Karpas-422 (cell line): ENCODE measurements around the gene SRP72. TPM values are rescaled to one million over a fixed set of nuclear protein-coding genes. Genes with fewer than 3 reads are reported as not detected.

Experiments
- DNase-seq: peaks from one replicate; pipeline ENCODE4 v3.0.0-alpha.2; 2015
- H2AFZ ChIP-seq: fragments of 200-600 bp; sonication (generic); 2 replicates; pipeline ENCODE4 v1.6.1; 2014; ENCODE audit warnings: antibody characterized with exemption, low read length, mixed read lengths
- H3K27ac ChIP-seq: fragments of 200-600 bp; sonication (generic); 2 replicates; pipeline ENCODE4 v1.5.1; 2014; ENCODE audit warnings: mild to moderate bottlenecking, low read length, moderate library complexity
- H3K27me3 ChIP-seq: fragments of 200-600 bp; sonication (generic); 2 replicates; pipeline ENCODE4 v1.6.1; 2014; ENCODE audit warnings: low read length, mixed read lengths
- H3K36me3 ChIP-seq: fragments of 200-600 bp; sonication (generic); 2 replicates; pipeline ENCODE4 v1.6.1; 2014; ENCODE audit warnings: low read length, mixed read lengths; ENCODE audit not compliant: insufficient read depth
- H3K4me1 ChIP-seq: fragments of 200-600 bp; sonication (generic); 2 replicates; pipeline ENCODE4 v1.6.1; 2014; ENCODE audit warnings: mild to moderate bottlenecking, low read length, mixed read lengths
- H3K4me2 ChIP-seq: fragments of 200-600 bp; sonication (generic); 2 replicates; pipeline ENCODE4 v1.6.1; 2014; ENCODE audit warnings: low read length, low read depth, mild to moderate bottlenecking; ENCODE audit not compliant: poor library complexity, severe bottlenecking
- H3K4me3 ChIP-seq: fragments of 200-600 bp; sonication (generic); 2 replicates; pipeline ENCODE4 v1.5.1; 2014; ENCODE audit warnings: mild to moderate bottlenecking, antibody characterized with exemption, low read length, mixed read lengths
- H3K79me2 ChIP-seq: fragments of 200-600 bp; sonication (generic); 2 replicates; pipeline ENCODE4 v1.6.1; 2014; ENCODE audit warnings: mild to moderate bottlenecking, low read length, mixed read lengths
- H3K9ac ChIP-seq: fragments of 200-600 bp; sonication (generic); 2 replicates; pipeline ENCODE4 v1.6.0; 2014; ENCODE audit warnings: low read length
- H3K9me2 ChIP-seq: fragments of 200-600 bp; sonication (generic), shearing (Covaris generic); replicated peaks from 2 replicates; pipeline ENCODE4 v1.6.0; 2014; ENCODE audit warnings: mild to moderate bottlenecking, low read length, moderate library complexity; ENCODE audit not compliant: insufficient read depth
- H3K9me3 ChIP-seq: fragments of 300-700, 200-600 bp; sonication (generic); 2 replicates; pipeline ENCODE4 v1.6.1; 2014; ENCODE audit warnings: low read length, mixed read lengths
- H4K20me1 ChIP-seq: fragments of 200-600 bp; sonication (generic); 2 replicates; pipeline ENCODE4 v1.6.1; 2014; ENCODE audit warnings: mild to moderate bottlenecking, antibody characterized with exemption, low read length, low read depth; ENCODE audit not compliant: insufficient read depth
- total RNA-seq: library from RNA; depleted of rRNA; stranded (reverse); fragments of >200 nt; shearing (Covaris generic); gene quantifications from 2 replicates; pipeline ENCODE4 v1.2.3, GENCODE V29; 2014; ENCODE audit warnings: low replicate concordance

SRP72 gene
- total RNA-seq, 1 experiment from 2014 or later: 82.4 TPM

- Histone ChIP-seq H3K9me3 (no peaks in the 10 kb centered on the region), H3K9me2 (no peaks in the 10 kb centered on the region), H3K36me3 (peaks cover 30% of the 10 kb centered on the region; the same call in 1 of the 2 replicates), H3K4me2 (peak overlapping the region; percentile 85), H3K79me2 (peaks cover 64% of the 10 kb centered on the region), H2AFZ (peak overlapping the region; percentile 94), H3K27me3 (no peaks in the 10 kb centered on the region), H3K27ac (peak overlapping the region; percentile 63), H3K4me1 (peaks cover 36% of the 10 kb centered on the region), H4K20me1 (peaks cover 18% of the 10 kb centered on the region; the same call in 1 of the 2 replicates), H3K4me3 (peak overlapping the region; percentile 77), H3K9ac (peak overlapping the region; percentile 88)
- peak; percentile 45 for DNase-seq
Measured at GRCh38 chr4:56466910-56467283, 520 bp upstream of the SRP72 start.

- H3K27ac ChIP-seq: peak overlapping the region; percentile 63; the same call in 1 of the 2 replicates
- peak overlapping the region; percentile 85 for H3K4me2 ChIP-seq
- no peaks in the 10 kb centered on the region for H3K9me3 ChIP-seq
- peaks cover 72% of the 10 kb centered on the region for H3K79me2 ChIP-seq
- H3K4me1 ChIP-seq: peaks cover 36% of the 10 kb centered on the region
- H2AFZ ChIP-seq: peak overlapping the region; percentile 32; the same call in 1 of the 2 replicates
- H3K36me3 ChIP-seq: peaks cover 33% of the 10 kb centered on the region; the same call in 1 of the 2 replicates
- H3K9ac ChIP-seq: peak overlapping the region; percentile 88
- H3K4me3 ChIP-seq: peak overlapping the region; percentile 77
- H3K27me3 ChIP-seq: no peaks in the 10 kb centered on the region
- peaks cover 18% of the 10 kb centered on the region; the same call in 1 of the 2 replicates for H4K20me1 ChIP-seq
- H3K9me2 ChIP-seq: no peaks in the 10 kb centered on the region
- peak; percentile 75 for DNase-seq
Measured at GRCh38 chr4:56468097-56468422, 643 bp downstream of the SRP72 start.

GRCh38 chr4:56469489-56470210 is 2.2 kb downstream of the SRP72 start:
- peaks cover 41% of the 10 kb centered on the region; the same call in 1 of the 2 replicates for H3K36me3 ChIP-seq
- H2AFZ ChIP-seq: no peak overlapping the region
- H3K27ac ChIP-seq: no peak overlapping the region
- H3K79me2 ChIP-seq: peaks cover 76% of the 10 kb centered on the region
- peaks cover 18% of the 10 kb centered on the region; the same call in 1 of the 2 replicates for H4K20me1 ChIP-seq
- H3K9ac ChIP-seq: peak overlapping the region; percentile 88; the same call in 1 of the 2 replicates
- peak overlapping the region; percentile 77 for H3K4me3 ChIP-seq
- DNase-seq: no peak
- H3K4me1 ChIP-seq: peaks cover 36% of the 10 kb centered on the region
- H3K27me3 ChIP-seq: no peaks in the 10 kb centered on the region
- peak overlapping the region; percentile 85 for H3K4me2 ChIP-seq
- H3K9me3 ChIP-seq: no peaks in the 10 kb centered on the region
- H3K9me2 ChIP-seq: no peaks in the 10 kb centered on the region

GRCh38 chr4:56475917-56476316 is 8.5 kb downstream of the SRP72 start:
- Histone ChIP-seq H3K27me3 (no peaks in the 10 kb centered on the region), H3K4me1 (peaks cover 21% of the 10 kb centered on the region), H3K4me2 (peak overlapping the region; percentile 35), H2AFZ (no peak overlapping the region), H3K4me3 (no peak overlapping the region), H3K9me3 (no peaks in the 10 kb centered on the region), H3K9me2 (no peaks in the 10 kb centered on the region), H3K27ac (peak overlapping the region; percentile 66), H3K36me3 (peaks cover 64% of the 10 kb centered on the region; the same call in 1 of the 2 replicates), H4K20me1 (no peaks in the 10 kb centered on the region), H3K79me2 (peaks cover 47% of the 10 kb centered on the region), H3K9ac (no peak overlapping the region)
- DNase-seq: no peak

GRCh38 chr4:56477192-56477702 is 9.8 kb downstream of the SRP72 start:
- Histone ChIP-seq H2AFZ (no peak overlapping the region), H3K9me2 (no peaks in the 10 kb centered on the region), H3K4me3 (no peak overlapping the region), H3K4me2 (no peak overlapping the region), H3K36me3 (peaks cover 53% of the 10 kb centered on the region; the same call in 1 of the 2 replicates), H3K79me2 (peaks cover 35% of the 10 kb centered on the region), H3K27ac (no peak overlapping the region), H3K4me1 (peaks cover 21% of the 10 kb centered on the region), H4K20me1 (no peaks in the 10 kb centered on the region), H3K9me3 (no peaks in the 10 kb centered on the region), H3K9ac (no peak overlapping the region), H3K27me3 (no peaks in the 10 kb centered on the region)
- no peak for DNase-seq

- peaks cover 53% of the 10 kb centered on the region; the same call in 1 of the 2 replicates for H3K36me3 ChIP-seq
Measured at GRCh38 chr4:56480691-56481090, 13.3 kb downstream of the SRP72 start.

GRCh38 chr4:56496241-56496640 is 28.8 kb downstream of the SRP72 start:
- H3K36me3 ChIP-seq: peaks cover 34% of the 10 kb centered on the region
- H3K9ac ChIP-seq: no peak overlapping the region
- H3K27ac ChIP-seq: no peak overlapping the region
- H3K27me3 ChIP-seq: no peaks in the 10 kb centered on the region
- H3K9me3 ChIP-seq: no peaks in the 10 kb centered on the region
- H4K20me1 ChIP-seq: no peaks in the 10 kb centered on the region
- no peaks in the 10 kb centered on the region for H3K4me1 ChIP-seq
- 0 out of 2 replicates have a peak, but pooled peaks cover 3% of the 10 kb centered on the region for H3K79me2 ChIP-seq
- H3K9me2 ChIP-seq: no peaks in the 10 kb centered on the region
- H3K4me2 ChIP-seq: no peak overlapping the region
- H2AFZ ChIP-seq: no peak overlapping the region
- H3K4me3 ChIP-seq: no peak overlapping the region
- no peak for DNase-seq

More at GRCh38 chr4:56480691-56481090, 13.3 kb downstream of the SRP72 start:
- no peaks in the 10 kb centered on the region for H3K27me3 ChIP-seq
- peaks cover 5% of the 10 kb centered on the region for H3K4me1 ChIP-seq
- H4K20me1 ChIP-seq: no peaks in the 10 kb centered on the region
- H2AFZ ChIP-seq: no peak overlapping the region
- H3K79me2 ChIP-seq: peaks cover 30% of the 10 kb centered on the region
- DNase-seq: no peak
- no peak overlapping the region for H3K27ac ChIP-seq
- no peak overlapping the region for H3K4me3 ChIP-seq
- H3K9me2 ChIP-seq: no peaks in the 10 kb centered on the region
- H3K9me3 ChIP-seq: no peaks in the 10 kb centered on the region
- H3K9ac ChIP-seq: no peak overlapping the region
- H3K4me2 ChIP-seq: no peak overlapping the region

GRCh38 chr4:56505269-56506130 is 38.1 kb downstream of the SRP72 start, which contains the start of gene ARL9:
Gene ARL9, plus strand, starts transcription at chr4:56505791. Its CDS starts 72 bp downstream, at chr4:56505863.
- Histone ChIP-seq H3K9ac (no peak within 1 kb of the TSS), H3K27me3 (no peaks in the 10 kb centered on the region), H3K9me3 (no peaks in the 10 kb centered on the region), H3K9me2 (no peaks in the 10 kb centered on the region), H3K27ac (no peak within 1 kb of the TSS), H3K4me2 (no peak within 1 kb of the TSS), H3K4me3 (no peak within 1 kb of the TSS), H4K20me1 (no peaks in the 10 kb centered on the region), H3K4me1 (no peaks in the 10 kb centered on the region), H2AFZ (no peak within 1 kb of the TSS), H3K36me3 (peaks cover 13% of the 10 kb centered on the region; the same call in 1 of the 2 replicates), H3K79me2 (no peaks in the 10 kb centered on the region)
- no peak for DNase-seq
